ENCODE data around the gene LFNG. TPM values are rescaled to one million over a fixed set of nuclear protein-coding genes. Genes with fewer than 3 reads are reported as not detected.

LFNG gene
- total and polyA plus RNA-seq, 9 of the 15 experiments (the other 6 are each of a cell fraction or from before 2014, with no cell fraction given): 0.03 to 0.89 (median 0.25) TPM; not detected in 1

DNA sequence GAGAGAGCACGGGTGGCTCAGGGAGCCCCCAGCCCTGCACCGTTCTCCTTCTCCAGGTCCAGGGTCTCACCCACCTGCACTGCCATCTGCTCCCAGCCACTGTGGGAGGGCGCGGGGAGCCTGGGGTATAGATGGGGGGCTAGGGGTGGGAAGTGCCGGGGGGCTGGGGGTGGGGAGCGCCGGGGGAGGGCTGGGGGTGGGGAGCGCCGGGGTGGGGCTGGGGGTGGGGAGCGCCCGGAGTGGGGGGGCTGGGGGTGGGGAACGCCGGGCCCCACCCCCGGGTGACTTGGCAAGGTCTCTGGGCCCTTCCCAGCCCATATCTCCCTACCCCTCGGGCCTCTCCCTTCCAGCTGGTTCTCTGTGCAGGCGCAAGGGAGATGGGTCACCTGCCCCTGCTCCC lies 43.3 kb upstream of the LFNG start, which contains the start of gene GRIFIN:
GRIFIN (minus strand) TSS at position 101 of the 400 bp plus-strand sequence; CDS start at position 86, 15 bp downstream.
- peaks cover 0 to 57% of the 10 kb centered on the region in 2 experiments; a peak in 3 of 5 replicates for H3K4me1 ChIP-seq (replicated peaks in 1 of 2; ENCODE audit: control insufficient read depth in 2 of 2, insufficient read depth in 2 of 2, low read length in 2 of 2)
- ChIA-PET POLR2A (no interaction called here), CTCF (ENCODE audit: low intra/inter-chr PET ratio) (no interaction called here)
- no peak for TF ChIP-seq GABPB2 (CRISPR knock-in tag; conservative IDR thresholded peaks at IDR 0.05)
- no peak for TF ChIP-seq GATA2 (CRISPR knock-in tag; IDR thresholded peaks at IDR 0.05)
- TF ChIP-seq SMARCB1 (IDR thresholded peaks at IDR 0.05; ENCODE audit: insufficient read length, low read depth): no peak
- TF ChIP-seq RBBP5 (IDR thresholded peaks at IDR 0.05; ENCODE audit: borderline replicate concordance, insufficient read depth, low read length, poor library complexity, severe bottlenecking): no peak
- no peak for TF ChIP-seq HNRNPUL1 (IDR thresholded peaks at IDR 0.05; ENCODE audit: low read length)
- TF ChIP-seq SAFB (IDR thresholded peaks at IDR 0.05; ENCODE audit: borderline replicate concordance, low read depth, low read length): no peak
- no peak for TF ChIP-seq NR2C1 (IDR thresholded peaks at IDR 0.05)
- no peak for TF ChIP-seq NR2C1 (tag; IDR thresholded peaks at IDR 0.05)
- TF ChIP-seq SNRNP70 (optimal IDR thresholded peaks at IDR 0.05; ENCODE audit: low read depth, low read length): no peak
- TF ChIP-seq NFE2 (IDR thresholded peaks at IDR 0.05; ENCODE audit: low read depth): no peak
- H3K36me3 ChIP-seq (ENCODE audit: control insufficient read depth, insufficient read depth, low read length): no peaks in the 10 kb centered on the region
- ATAC-seq (no peak), FAIRE-seq (no peak), DNase-seq (ENCODE audit: extremely low read depth in 1 of 4, low spot score in 3 of 4) (no peak)
- no TSS peak for BruUV-seq (replicated peaks)
- H3K79me2 ChIP-seq (ENCODE audit: control insufficient read depth, insufficient read depth, low read length): no peaks in the 10 kb centered on the region
- peaks cover 15 to 34% of the 10 kb centered on the region in 2 experiments; a peak in 4 of 5 replicates for H3K27me3 ChIP-seq (ENCODE audit: control insufficient read depth in 2 of 2, insufficient read depth in 2 of 2, low read length in 2 of 2)
- H4K20me1 ChIP-seq (replicated peaks; ENCODE audit: control insufficient read depth, insufficient read depth, low read length): peaks cover 23% of the 10 kb centered on the region
- in situ Hi-C loops (cut with MboI): no loop called here
- no peaks in the 10 kb centered on the region for H3K9me3 ChIP-seq (replicated peaks; ENCODE audit: control insufficient read depth, insufficient read depth, low read depth, low read length)
- H3K9me1 ChIP-seq (ENCODE audit: control insufficient read depth, insufficient read depth, low read length): no peaks in the 10 kb centered on the region
- WGBS (ENCODE audit: insufficient coverage, low coverage, missing lambda C conversion rate): 62% methylated on average over 3 of the region's 16 CpGs
- H3K27ac ChIP-seq (ENCODE audit: extremely low read depth, low read depth, low read length): no peak within 1 kb of the TSS
- intact Hi-C loops (cut with micrococcal nuclease): loop anchor here (5.0 to 10.0 kb wide), 2 partner anchors 91 to 189 kb away; no protein-coding TSS in a partner anchor
- no peak within 1 kb of the TSS for H2AFZ ChIP-seq (ENCODE audit: low read depth, low read length)
- no peak within 1 kb of the TSS for H3K4me2 ChIP-seq (ENCODE audit: insufficient read depth, low read length)
- H3K9ac ChIP-seq (ENCODE audit: insufficient read depth in 1 of 2, low read depth in 2 of 2, low read length in 2 of 2): peak within 1 kb of the TSS in 1 of 2 experiments; percentile 58; a peak in 2 of 4 replicates
- H3K4me3 ChIP-seq: no peak within 1 kb of the TSS
